T-helper 2 cell treated with Interferon-gamma antibody and Interleukin-4, amounts not matched to agents 5 μg/mL and 100 μg/mL, for 36 hours (primary cell): ENCODE data around the gene NEFH.

Experiments
- DNase-seq: peaks from one replicate; pipeline ENCODE4 v3.0.0; 2021; ENCODE audit warnings: low spot score
- H3K27ac Mint-ChIP-seq: one replicate; pipeline ENCODE4 v1.8.0; 2021; ENCODE audit warnings: mild to moderate bottlenecking, mixed read lengths
- H3K27me3 Mint-ChIP-seq: one replicate; pipeline ENCODE4 v1.8.0; 2021; ENCODE audit warnings: low read depth, mixed read lengths
- H3K36me3 Mint-ChIP-seq: one replicate; pipeline ENCODE4 v1.8.0; 2021; ENCODE audit warnings: low read depth, mixed read lengths
- H3K4me1 Mint-ChIP-seq: one replicate; pipeline ENCODE4 v1.8.0; 2021; ENCODE audit warnings: low read depth, mixed read lengths
- H3K4me3 Mint-ChIP-seq: one replicate; pipeline ENCODE4 v1.8.0; 2022; ENCODE audit warnings: mild to moderate bottlenecking, moderate library complexity, mixed read lengths
- H3K9me3 Mint-ChIP-seq: one replicate; pipeline ENCODE4 v1.8.0; 2021; ENCODE audit warnings: mixed read lengths

NEFH gene

GRCh38 chr22:29449296-29449875 lies 30.6 kb upstream of the NEFH start:
- Mint-ChIP-seq H3K27ac (no peak overlapping the region), H3K27me3 (no peaks in the 10 kb centered on the region), H3K36me3 (no peaks in the 10 kb centered on the region), H3K9me3 (no peaks in the 10 kb centered on the region), H3K4me3 (no peak overlapping the region), H3K4me1 (no peaks in the 10 kb centered on the region)
- DNase-seq = no peak

GRCh38 chr22:29450222-29450621 lies 29.8 kb upstream of the NEFH start:
- no peak for DNase-seq
- Mint-ChIP-seq H3K36me3 (no peaks in the 10 kb centered on the region), H3K4me1 (no peaks in the 10 kb centered on the region), H3K4me3 (no peak overlapping the region), H3K9me3 (no peaks in the 10 kb centered on the region), H3K27me3 (no peaks in the 10 kb centered on the region), H3K27ac (no peak overlapping the region)

GRCh38 chr22:29451863-29452262 lies 28.2 kb upstream of the NEFH start:
- no peaks in the 10 kb centered on the region for H3K4me1 Mint-ChIP-seq
- DNase-seq = no peak
- H3K4me3 Mint-ChIP-seq = no peak overlapping the region
- no peak overlapping the region for H3K27ac Mint-ChIP-seq
- H3K36me3 Mint-ChIP-seq = no peaks in the 10 kb centered on the region
- no peaks in the 10 kb centered on the region for H3K27me3 Mint-ChIP-seq
- no peaks in the 10 kb centered on the region for H3K9me3 Mint-ChIP-seq

GRCh38 chr22:29454276-29454675 lies 25.7 kb upstream of the NEFH start:
- Mint-ChIP-seq H3K9me3 (no peaks in the 10 kb centered on the region), H3K27me3 (no peaks in the 10 kb centered on the region), H3K4me1 (no peaks in the 10 kb centered on the region), H3K27ac (no peak overlapping the region), H3K4me3 (no peak overlapping the region), H3K36me3 (no peaks in the 10 kb centered on the region)
- no peak for DNase-seq

GRCh38 chr22:29456211-29456671 lies 23.8 kb upstream of the NEFH start:
- H3K4me3 Mint-ChIP-seq = no peak overlapping the region
- no peaks in the 10 kb centered on the region for H3K4me1 Mint-ChIP-seq
- H3K27me3 Mint-ChIP-seq = no peaks in the 10 kb centered on the region
- no peak overlapping the region for H3K27ac Mint-ChIP-seq
- no peaks in the 10 kb centered on the region for H3K9me3 Mint-ChIP-seq
- no peak for DNase-seq
- H3K36me3 Mint-ChIP-seq = no peaks in the 10 kb centered on the region

GRCh38 chr22:29457730-29458129 lies 22.3 kb upstream of the NEFH start:
- no peak overlapping the region for H3K27ac Mint-ChIP-seq
- DNase-seq = no peak
- no peak overlapping the region for H3K4me3 Mint-ChIP-seq
- H3K9me3 Mint-ChIP-seq = no peaks in the 10 kb centered on the region
- H3K27me3 Mint-ChIP-seq = no peaks in the 10 kb centered on the region
- no peaks in the 10 kb centered on the region for H3K36me3 Mint-ChIP-seq
- no peaks in the 10 kb centered on the region for H3K4me1 Mint-ChIP-seq

- Mint-ChIP-seq H3K27me3 (no peaks in the 10 kb centered on the region), H3K4me3 (no peak overlapping the region), H3K9me3 (no peaks in the 10 kb centered on the region), H3K36me3 (no peaks in the 10 kb centered on the region), H3K4me1 (no peaks in the 10 kb centered on the region), H3K27ac (no peak overlapping the region)
- no peak for DNase-seq
Observed at GRCh38 chr22:29458551-29458950, 21.5 kb upstream of the NEFH start.

GRCh38 chr22:29459773-29460172 lies 20.2 kb upstream of the NEFH start:
- Mint-ChIP-seq H3K4me3 (no peak overlapping the region), H3K27me3 (no peaks in the 10 kb centered on the region), H3K27ac (no peak overlapping the region), H3K4me1 (no peaks in the 10 kb centered on the region), H3K9me3 (no peaks in the 10 kb centered on the region), H3K36me3 (no peaks in the 10 kb centered on the region)
- DNase-seq = no peak

GRCh38 chr22:29461263-29461662 lies 18.8 kb upstream of the NEFH start:
- no peak overlapping the region for H3K27ac Mint-ChIP-seq
- H3K4me1 Mint-ChIP-seq = no peaks in the 10 kb centered on the region
- H3K9me3 Mint-ChIP-seq = no peaks in the 10 kb centered on the region
- no peaks in the 10 kb centered on the region for H3K36me3 Mint-ChIP-seq
- H3K27me3 Mint-ChIP-seq = no peaks in the 10 kb centered on the region
- no peak for DNase-seq
- no peak overlapping the region for H3K4me3 Mint-ChIP-seq

- H3K4me3 Mint-ChIP-seq = no peak overlapping the region
- H3K27me3 Mint-ChIP-seq = peaks cover 6% of the 10 kb centered on the region
- no peaks in the 10 kb centered on the region for H3K9me3 Mint-ChIP-seq
- no peaks in the 10 kb centered on the region for H3K36me3 Mint-ChIP-seq
- H3K4me1 Mint-ChIP-seq = no peaks in the 10 kb centered on the region
- DNase-seq = no peak
- H3K27ac Mint-ChIP-seq = no peak overlapping the region
Observed at GRCh38 chr22:29463629-29464028, 16.4 kb upstream of the NEFH start.

GRCh38 chr22:29464581-29464980 lies 15.4 kb upstream of the NEFH start:
- H3K27ac Mint-ChIP-seq = no peak overlapping the region
- H3K36me3 Mint-ChIP-seq = no peaks in the 10 kb centered on the region
- no peaks in the 10 kb centered on the region for H3K4me1 Mint-ChIP-seq
- H3K27me3 Mint-ChIP-seq = peaks cover 10% of the 10 kb centered on the region
- no peak for DNase-seq
- no peaks in the 10 kb centered on the region for H3K9me3 Mint-ChIP-seq
- no peak overlapping the region for H3K4me3 Mint-ChIP-seq

- DNase-seq = no peak
- Mint-ChIP-seq H3K27me3 (peaks cover 10% of the 10 kb centered on the region), H3K27ac (no peak overlapping the region), H3K4me1 (peaks cover 2% of the 10 kb centered on the region), H3K9me3 (no peaks in the 10 kb centered on the region), H3K4me3 (peak overlapping the region; percentile 71), H3K36me3 (no peaks in the 10 kb centered on the region)
Observed at GRCh38 chr22:29469755-29470154, 10.3 kb upstream of the NEFH start.

GRCh38 chr22:29470159-29470855 lies 9.7 kb upstream of the NEFH start:
- DNase-seq = peak; percentile 74
- Mint-ChIP-seq H3K27ac (no peak overlapping the region), H3K27me3 (peaks cover 10% of the 10 kb centered on the region), H3K4me1 (peaks cover 2% of the 10 kb centered on the region), H3K4me3 (peak overlapping the region; percentile 71), H3K36me3 (no peaks in the 10 kb centered on the region), H3K9me3 (no peaks in the 10 kb centered on the region)

- Mint-ChIP-seq H3K4me3 (no peak overlapping the region), H3K9me3 (no peaks in the 10 kb centered on the region), H3K27ac (no peak overlapping the region), H3K27me3 (peaks cover 16% of the 10 kb centered on the region), H3K36me3 (no peaks in the 10 kb centered on the region), H3K4me1 (peaks cover 3% of the 10 kb centered on the region)
- no peak for DNase-seq
Observed at GRCh38 chr22:29473001-29473400, 7.0 kb upstream of the NEFH start.

- H3K36me3 Mint-ChIP-seq = no peaks in the 10 kb centered on the region
- H3K9me3 Mint-ChIP-seq = no peaks in the 10 kb centered on the region
- H3K27ac Mint-ChIP-seq = no peak overlapping the region
- H3K27me3 Mint-ChIP-seq = peaks cover 27% of the 10 kb centered on the region
- H3K4me1 Mint-ChIP-seq = peaks cover 8% of the 10 kb centered on the region
- DNase-seq = no peak
- H3K4me3 Mint-ChIP-seq = no peak overlapping the region
Observed at GRCh38 chr22:29475550-29475949, 4.5 kb upstream of the NEFH start.
